H1 (cell line): ENCODE data around the gene SMARCA5. TPM values are rescaled to one million over a fixed set of nuclear protein-coding genes. Genes with fewer than 3 reads are reported as not detected.

ENCODE experiments used
- CTCF ChIA-PET: fragments of 300-600 bp; sonication (Branson Sonifier 250); formaldehyde crosslinking; loops from one replicate; lab custom pipeline; 2021; ENCODE audit not compliant: partially characterized antibody; lab: Charles Lee
- POLR2A ChIA-PET: fragments of 300-600 bp; sonication (Branson Sonifier 250); formaldehyde crosslinking; loops from one replicate; lab custom pipeline; 2021; ENCODE audit warnings: inconsistent platforms; ENCODE audit not compliant: partially characterized antibody; lab: Charles Lee
- DNase-seq, 2 experiments: peaks; one replicate each; pipeline versions ENCODE4 v3.0.0 to v3.0.0-alpha.2; 2010 to 2022; ENCODE audit warnings: low spot score in 2 of 2, low read depth in 1 of 2, mixed read lengths in 1 of 2
- FAIRE-seq: peaks from 2 replicates; lab custom pipeline; 2011; peaks lifted over from hg19 to GRCh38; lab: Jason Lieb, UNC
- H2AFZ ChIP-seq: 2 replicates; pipeline ENCODE4 v1.8.1; 2012; ENCODE audit warnings: low read length, inconsistent platforms
- H2AK5ac ChIP-seq: 2 replicates; pipeline ENCODE4 v1.6.1; 2013; ENCODE audit warnings: low read depth, low read length
- H2BK120ac ChIP-seq: replicated peaks from 2 replicates; pipeline ENCODE3; 2013; ENCODE audit warnings: low read depth, low read length, inconsistent platforms
- H2BK12ac ChIP-seq: 2 replicates; pipeline ENCODE4 v1.6.1; 2013; ENCODE audit warnings: low read depth, low read length
- H2BK15ac ChIP-seq: 2 replicates; pipeline ENCODE4 v1.6.1; 2013; ENCODE audit warnings: low read length
- H2BK20ac ChIP-seq: 2 replicates; pipeline ENCODE4 v1.6.1; 2013; ENCODE audit warnings: low read length
- H2BK5ac ChIP-seq: 2 replicates; pipeline ENCODE4 v1.6.1; 2013; ENCODE audit warnings: low read depth, low read length
- H3K14ac ChIP-seq: 2 replicates; pipeline ENCODE4 v1.6.1; 2013; ENCODE audit warnings: inconsistent platforms; ENCODE audit not compliant: insufficient read length
- H3K18ac ChIP-seq: 2 replicates; pipeline ENCODE4 v1.6.1; 2013; ENCODE audit warnings: low read length; ENCODE audit errors: extremely low read depth
- H3K23ac ChIP-seq: 2 replicates; pipeline ENCODE4 v1.6.1; 2013; ENCODE audit warnings: inconsistent platforms; ENCODE audit not compliant: insufficient read length
- H3K23me2 ChIP-seq: 2 replicates; pipeline ENCODE4 v1.6.1; 2013; ENCODE audit warnings: low read depth, low read length
- H3K27ac ChIP-seq: 2 replicates; pipeline ENCODE4 v1.6.1; 2011; ENCODE audit warnings: low read depth, low read length, inconsistent platforms
- H3K27me3 ChIP-seq, 4 experiments: replicated peaks in 1 of 4; 1 replicate in 1 of 4; 2 replicates in 3 of 4; pipeline versions ENCODE4 v1.6.1 to v1.8.1; 2011 to 2013; ENCODE audit warnings: low read length in 3 of 4, mild to moderate bottlenecking in 3 of 4, inconsistent platforms in 2 of 4, mixed read lengths in 2 of 4, moderate library complexity in 1 of 4; ENCODE audit not compliant: control insufficient read depth in 3 of 4, insufficient read depth in 3 of 4; ENCODE audit errors: extremely low read depth in 1 of 4
- H3K36me3 ChIP-seq, 4 experiments: 2 replicates each; pipeline versions ENCODE4 v1.6.1 to v1.8.1; 2011 to 2013; ENCODE audit warnings: mild to moderate bottlenecking in 4 of 4, low read length in 3 of 4, moderate library complexity in 2 of 4, control low read depth in 1 of 4, inconsistent platforms in 1 of 4; ENCODE audit not compliant: insufficient read depth in 4 of 4, control insufficient read depth in 2 of 4
- H3K4ac ChIP-seq: replicated peaks from 2 replicates; pipeline ENCODE3; 2013; ENCODE audit warnings: low read length, low read depth, mixed read lengths, inconsistent platforms; ENCODE audit not compliant: insufficient read length
- H3K4me1 ChIP-seq, 4 experiments: replicated peaks in 1 of 4; 1 replicate in 1 of 4; 2 replicates in 3 of 4; pipeline versions ENCODE4 v1.6.1 to v1.8.1; 2011 to 2013; ENCODE audit warnings: low read length in 3 of 4, inconsistent platforms in 2 of 4, mixed read lengths in 1 of 4; ENCODE audit not compliant: insufficient read depth in 4 of 4, control insufficient read depth in 3 of 4
- H3K4me2 ChIP-seq, 2 experiments: 2 replicates each; pipeline versions ENCODE4 v1.6.1 to v1.8.1; 2011 to 2013; ENCODE audit warnings: low read depth in 2 of 2, low read length in 2 of 2, control low read depth in 1 of 2, inconsistent platforms in 1 of 2, mild to moderate bottlenecking in 1 of 2; ENCODE audit not compliant: insufficient read depth in 1 of 2
- H3K4me3 ChIP-seq, 4 experiments: fragments of 200-600, 300-600 bp in 1 of 4; sonication (generic), shearing (Covaris generic), sonication (Bioruptor Twin) in 1 of 4; 2 replicates each; pipeline versions ENCODE4 v1.5.1 to v1.8.1; 2011 to 2016; ENCODE audit warnings: low read length in 4 of 4, low read depth in 3 of 4, control low read depth in 2 of 4, inconsistent platforms in 2 of 4, mild to moderate bottlenecking in 2 of 4, mixed read lengths in 1 of 4, moderate library complexity in 1 of 4; ENCODE audit not compliant: insufficient read depth in 2 of 4; ENCODE audit errors: extremely low read depth in 1 of 4
- H3K56ac ChIP-seq: replicated peaks from 2 replicates; pipeline ENCODE3; 2013; ENCODE audit warnings: low read depth, mild to moderate bottlenecking, mixed read lengths, low read length, inconsistent platforms; ENCODE audit not compliant: insufficient read length
- H3K79me1 ChIP-seq: 2 replicates; pipeline ENCODE4 v1.6.1; 2013; ENCODE audit warnings: low read depth, low read length, control low read depth
- H3K79me2 ChIP-seq, 2 experiments: 2 replicates each; pipeline versions ENCODE4 v1.6.1 to v1.8.1; 2012 to 2013; ENCODE audit warnings: low read length in 2 of 2, mild to moderate bottlenecking in 2 of 2, inconsistent platforms in 1 of 2; ENCODE audit not compliant: insufficient read depth in 2 of 2, control insufficient read depth in 1 of 2
- H3K9ac ChIP-seq, 4 experiments: replicated peaks in 1 of 4; 1 replicate in 1 of 4; 2 replicates in 3 of 4; pipeline versions ENCODE4 v1.6.1 to v1.8.1; 2011 to 2013; ENCODE audit warnings: low read depth in 3 of 4, low read length in 3 of 4, control low read depth in 2 of 4, mild to moderate bottlenecking in 2 of 4, moderate library complexity in 2 of 4, inconsistent platforms in 1 of 4; ENCODE audit errors: extremely low read depth in 1 of 4
- H3K9me3 ChIP-seq, 2 experiments: 2 replicates each; pipeline versions ENCODE4 v1.6.1 to v1.8.1; 2012 to 2013; ENCODE audit warnings: mild to moderate bottlenecking in 2 of 2, moderate library complexity in 2 of 2, control low read depth in 1 of 2, inconsistent platforms in 1 of 2, low read depth in 1 of 2, low read length in 1 of 2, mixed read lengths in 1 of 2; ENCODE audit not compliant: insufficient read depth in 2 of 2
- H4K20me1 ChIP-seq, 2 experiments: replicated peaks in 1 of 2; 2 replicates each; pipeline versions ENCODE3 to v1.8.1; 2011 to 2013; ENCODE audit warnings: inconsistent platforms in 2 of 2, low read length in 2 of 2, mild to moderate bottlenecking in 1 of 2; ENCODE audit not compliant: insufficient read depth in 2 of 2, control insufficient read depth in 1 of 2
- H4K5ac ChIP-seq: 2 replicates; pipeline ENCODE4 v1.6.1; 2013; ENCODE audit warnings: low read length, low read depth, mixed read lengths, inconsistent platforms; ENCODE audit not compliant: insufficient read length
- H4K8ac ChIP-seq: 2 replicates; pipeline ENCODE4 v1.8.0; 2013; ENCODE audit warnings: mild to moderate bottlenecking, moderate library complexity, low read length, inconsistent platforms; ENCODE audit not compliant: insufficient read depth; ENCODE audit errors: extremely low read depth
- H4K91ac ChIP-seq: replicated peaks from 2 replicates; pipeline ENCODE3; 2013; ENCODE audit warnings: low read length, mixed read lengths, inconsistent platforms; ENCODE audit not compliant: insufficient read length
- ASH2L ChIP-seq: fragments of 200-600, 300-600 bp; sonication (generic); IDR thresholded peaks from one replicate; pipeline ENCODE4 v1.7.1; 2017; ENCODE audit warnings: low read length
- ATF3 ChIP-seq: IDR thresholded peaks from 2 replicates; pipeline ENCODE4 v1.6.1; 2011; ENCODE audit warnings: low read depth, mild to moderate bottlenecking, low read length; ENCODE audit not compliant: insufficient read depth
- CHD1 ChIP-seq: IDR thresholded peaks from 2 replicates; pipeline ENCODE4 v1.6.1; 2012; ENCODE audit warnings: low read depth, low read length, improper control_type of control experiment
- KDM4A ChIP-seq: IDR thresholded peaks from one replicate; pipeline ENCODE4 v1.7.1; 2012; ENCODE audit warnings: low read depth, mild to moderate bottlenecking, moderate library complexity, low read length, inconsistent platforms; ENCODE audit not compliant: severe bottlenecking
- KDM5A ChIP-seq: fragments of 200-600 bp; IDR thresholded peaks from 2 replicates; pipeline ENCODE4 v1.7.1; 2012; ENCODE audit warnings: mild to moderate bottlenecking, low read length, inconsistent platforms, mixed read lengths
- WGBS, 2 experiments: shearing (Covaris generic) in 1 of 2; methylation state at CpG; one replicate each; pipeline versions ENCODE4 v1.1.6 to v1.1.7; 2013 to 2015; ENCODE audit warnings: low lambda C conversion rate in 2 of 2, mixed read lengths in 2 of 2, inconsistent platforms in 1 of 2, low coverage in 1 of 2, missing lambda C conversion rate in 1 of 2; ENCODE audit not compliant: insufficient replicate concordance in 2 of 2, insufficient coverage in 1 of 2, insufficient read length in 1 of 2; ENCODE audit errors: extremely low coverage in 1 of 2, missing lambda C conversion rate in 1 of 2; 5-methylcytosine and 5-hydroxymethylcytosine counted together
- polyA plus RNA-seq, 7 experiments: library from polyadenylated mRNA; depleted of rRNA in 3 of 7; stranded (reverse) in 5 of 7; unstranded in 2 of 7; fragments of >200 nt in 5 of 7; fragments of 200-250 nt in 2 of 7; gene quantifications; 1 replicate in 5 of 7; 2 replicates in 1 of 7; 4 replicates in 1 of 7; pipeline versions ENCODE4 v1.2.1 to v1.2.3, GENCODE V29; 2011 to 2013; ENCODE audit warnings: missing spikeins in 2 of 7, mixed read lengths in 2 of 7
- total RNA-seq: library from RNA; stranded (reverse); fragmentation: NEBNext Ultra II Directional; extraction: Animal tissue kit (Norgen Biotek cat#: 25700); gene quantifications from 2 replicates; pipeline ENCODE4 v1.2.1, GENCODE V29; 2021

SMARCA5 gene
- total and polyA plus RNA-seq, 2 of the 8 experiments (the other 6 are each of a cell fraction or from before 2014, with no cell fraction given) = 13.9 to 112 TPM

GRCh38 chr4:143514169-143514495 lies 630 bp downstream of the SMARCA5 start:
- Histone ChIP-seq H3K4me3 (peak overlapping the region; percentile 93 to 98 (median 94)), H3K79me2 (peaks cover 23 to 54% of the 10 kb centered on the region in 2 experiments), H2BK5ac (peak overlapping the region; percentile 74), H3K4me1 (peaks cover 0 to 3% (median 0%) of the 10 kb centered on the region in 4 experiments; a peak in 2 of 7 replicates), H4K8ac (peak overlapping the region; percentile 96; the same call in 1 of the 2 replicates), H3K56ac (peak overlapping the region; percentile 72), H3K9me3 (no peaks in the 10 kb centered on the region), H3K79me1 (no peaks in the 10 kb centered on the region), H2BK120ac (no peak overlapping the region), H3K23me2 (no peaks in the 10 kb centered on the region), H4K91ac (no peak overlapping the region), H2AK5ac (no peak overlapping the region), H2BK20ac (no peak overlapping the region), H2BK12ac (no peak overlapping the region), H3K27ac (peak overlapping the region; percentile 96), H3K4me2 (peak overlapping the region; percentile 68 to 76), H3K4ac (no peak overlapping the region), H3K36me3 (peaks cover 0 to 23% (median 9%) of the 10 kb centered on the region in 4 experiments; a peak in 4 of 8 replicates), H3K9ac (peak overlapping the region; percentile 95 to 99 (median 97)), H2BK15ac (no peak overlapping the region), H4K20me1 (peaks cover 12 to 18% of the 10 kb centered on the region in 2 experiments), H4K5ac (no peak overlapping the region), H3K27me3 (no peaks in the 10 kb centered on the region), H3K14ac (no peak overlapping the region), H3K18ac (peak overlapping the region; percentile 88), H3K23ac (no peak overlapping the region), H2AFZ (no peak overlapping the region)
- POLR2A ChIA-PET = interaction anchor here (0.9 to 3.1 kb wide), 10 partner anchors 9 to 328 kb away, joined by 3 to 11 read pairs (median 4); partner anchors contain the start of gene GAB1
- FAIRE-seq (no peak), DNase-seq (no peak)
- TF ChIP-seq KDM4A = no peak
- no peak for TF ChIP-seq CHD1
- no peak for TF ChIP-seq ATF3
- TF ChIP-seq ASH2L = peak; percentile 48
- TF ChIP-seq KDM5A = 0 out of 2 replicates have a peak, but pooled peaks have one; percentile 1
- WGBS, 2 experiments = 0% methylated on average over 13 of the region's 13 CpGs; no CpG with 5 or more reads in 1 of the 2 experiments
- CTCF ChIA-PET = interaction anchor here (0.6 kb wide), 1 partner anchor 138 kb away, joined by 3 read pairs; no protein-coding TSS in a partner anchor
